H1 (cell line): ENCODE data around the gene IQSEC3.

Experiments
- BACH1 ChIP-seq: IDR thresholded peaks from 2 replicates; pipeline ENCODE4 v1.6.1; 2012; ENCODE audit warnings: low read length, improper control_type of control experiment
- BCL11A ChIP-seq, 2 experiments: IDR thresholded peaks; one replicate each; pipeline ENCODE4 v1.6.1; 2011; ENCODE audit warnings: low read depth in 2 of 2, low read length in 2 of 2, mild to moderate bottlenecking in 2 of 2
- JUND ChIP-seq: IDR thresholded peaks from 2 replicates; pipeline ENCODE4 v1.6.1; 2011; ENCODE audit warnings: mild to moderate bottlenecking, improper control_type of control experiment, low read length
- SIX5 ChIP-seq: IDR thresholded peaks from 2 replicates; pipeline ENCODE4 v1.6.1; 2011; ENCODE audit warnings: mild to moderate bottlenecking, low read depth, low read length
- ZNF274 ChIP-seq: IDR thresholded peaks from 2 replicates; pipeline ENCODE4 v1.7.0; 2012; ENCODE audit warnings: low read length, borderline replicate concordance; ENCODE audit errors: extremely low read depth
- TF ChIP-seq, protein P1 (sequence below), 3 experiments: IDR thresholded peaks; 1 replicate in 2 of 3; 2 replicates in 1 of 3; pipeline versions ENCODE4 v1.5.1 to v1.6.1; 2011; ENCODE audit warnings: low read length in 3 of 3, mild to moderate bottlenecking in 3 of 3, inconsistent platforms in 2 of 3, low read depth in 1 of 3, moderate library complexity in 1 of 3; ENCODE audit not compliant: insufficient read depth in 1 of 3; ENCODE audit errors: control extremely low read depth in 1 of 3
- TF ChIP-seq, protein P2 (sequence below): IDR thresholded peaks from 2 replicates; pipeline ENCODE4 v1.6.1; 2011; ENCODE audit warnings: low read depth, mild to moderate bottlenecking, low read length; ENCODE audit not compliant: insufficient read depth

DNA sequence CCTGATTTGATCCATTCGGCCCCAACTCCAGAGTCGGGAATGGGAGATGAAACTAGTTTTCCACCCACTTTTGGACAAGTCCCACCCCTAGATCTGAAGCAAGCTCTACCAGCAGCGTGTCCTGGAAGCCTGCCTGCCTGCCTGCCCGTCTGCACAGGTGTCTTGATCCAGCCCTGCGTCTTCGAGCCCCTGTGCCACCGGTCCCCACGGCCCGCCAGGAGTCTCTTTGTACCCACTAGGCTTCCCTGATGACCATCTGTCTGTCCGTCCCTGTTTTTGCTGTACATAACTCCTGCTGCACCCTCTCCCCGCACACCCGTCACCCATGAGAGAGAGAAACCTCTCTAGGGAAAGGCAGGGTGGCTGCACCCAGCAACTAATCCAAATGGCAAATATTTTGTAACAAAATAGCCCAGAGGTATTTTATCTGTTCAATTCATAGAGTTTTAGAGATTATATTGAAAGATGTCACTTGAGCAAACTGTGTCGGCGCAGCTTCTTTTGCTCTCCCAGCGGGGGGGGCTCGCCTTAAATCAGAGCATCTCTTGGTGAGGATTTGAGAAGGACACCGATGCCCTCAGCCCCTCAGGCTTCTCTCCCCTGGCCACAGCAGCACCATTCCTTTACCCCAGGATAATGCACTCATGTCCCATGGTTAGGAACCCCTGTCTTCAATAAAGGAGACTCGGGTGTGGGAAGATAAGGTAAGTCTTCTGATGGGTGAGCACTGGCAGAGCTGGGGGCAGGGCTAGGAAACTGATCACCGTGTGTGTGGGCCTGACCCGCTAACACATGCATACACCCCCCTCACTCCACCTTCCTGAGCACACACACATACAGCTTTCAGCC, 111.6 kb downstream of the IQSEC3 start:
- TF ChIP-seq, protein P1, sequence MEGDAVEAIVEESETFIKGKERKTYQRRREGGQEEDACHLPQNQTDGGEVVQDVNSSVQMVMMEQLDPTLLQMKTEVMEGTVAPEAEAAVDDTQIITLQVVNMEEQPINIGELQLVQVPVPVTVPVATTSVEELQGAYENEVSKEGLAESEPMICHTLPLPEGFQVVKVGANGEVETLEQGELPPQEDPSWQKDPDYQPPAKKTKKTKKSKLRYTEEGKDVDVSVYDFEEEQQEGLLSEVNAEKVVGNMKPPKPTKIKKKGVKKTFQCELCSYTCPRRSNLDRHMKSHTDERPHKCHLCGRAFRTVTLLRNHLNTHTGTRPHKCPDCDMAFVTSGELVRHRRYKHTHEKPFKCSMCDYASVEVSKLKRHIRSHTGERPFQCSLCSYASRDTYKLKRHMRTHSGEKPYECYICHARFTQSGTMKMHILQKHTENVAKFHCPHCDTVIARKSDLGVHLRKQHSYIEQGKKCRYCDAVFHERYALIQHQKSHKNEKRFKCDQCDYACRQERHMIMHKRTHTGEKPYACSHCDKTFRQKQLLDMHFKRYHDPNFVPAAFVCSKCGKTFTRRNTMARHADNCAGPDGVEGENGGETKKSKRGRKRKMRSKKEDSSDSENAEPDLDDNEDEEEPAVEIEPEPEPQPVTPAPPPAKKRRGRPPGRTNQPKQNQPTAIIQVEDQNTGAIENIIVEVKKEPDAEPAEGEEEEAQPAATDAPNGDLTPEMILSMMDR (IDR thresholded peaks at IDR 0.05; ENCODE audit: control extremely low read depth in 1 of 3, insufficient read depth in 1 of 3, low read depth in 1 of 3, low read length in 3 of 3): no peak
- no peak for TF ChIP-seq BCL11A (IDR thresholded peaks at IDR 0.05; ENCODE audit: low read depth in 2 of 2, low read length in 2 of 2)
- TF ChIP-seq BACH1: no peak
- TF ChIP-seq ZNF274: no peak
- TF ChIP-seq, protein P2, sequence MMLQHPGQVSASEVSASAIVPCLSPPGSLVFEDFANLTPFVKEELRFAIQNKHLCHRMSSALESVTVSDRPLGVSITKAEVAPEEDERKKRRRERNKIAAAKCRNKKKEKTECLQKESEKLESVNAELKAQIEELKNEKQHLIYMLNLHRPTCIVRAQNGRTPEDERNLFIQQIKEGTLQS: no peak
- TF ChIP-seq JUND: no peak
- no peak for TF ChIP-seq SIX5
